Activated CD4-positive, alpha-beta T cell treated with anti-CD3 and anti-CD28 coated beads for 24 hours (primary cell): ENCODE data around the gene CCDC150.
"Not testable (repeated sequence)": the region's sequence is repeated elsewhere in the genome, so short reads cannot be mapped to it uniquely, and the experiment has no call there.

ENCODE experiments used
- DNase-seq, 2 donors: peaks; one replicate each; pipeline ENCODE4 v3.0.0-alpha.2; 2020; ENCODE audit warnings: low read depth in 2 of 2

The CCDC150 gene

DNA sequence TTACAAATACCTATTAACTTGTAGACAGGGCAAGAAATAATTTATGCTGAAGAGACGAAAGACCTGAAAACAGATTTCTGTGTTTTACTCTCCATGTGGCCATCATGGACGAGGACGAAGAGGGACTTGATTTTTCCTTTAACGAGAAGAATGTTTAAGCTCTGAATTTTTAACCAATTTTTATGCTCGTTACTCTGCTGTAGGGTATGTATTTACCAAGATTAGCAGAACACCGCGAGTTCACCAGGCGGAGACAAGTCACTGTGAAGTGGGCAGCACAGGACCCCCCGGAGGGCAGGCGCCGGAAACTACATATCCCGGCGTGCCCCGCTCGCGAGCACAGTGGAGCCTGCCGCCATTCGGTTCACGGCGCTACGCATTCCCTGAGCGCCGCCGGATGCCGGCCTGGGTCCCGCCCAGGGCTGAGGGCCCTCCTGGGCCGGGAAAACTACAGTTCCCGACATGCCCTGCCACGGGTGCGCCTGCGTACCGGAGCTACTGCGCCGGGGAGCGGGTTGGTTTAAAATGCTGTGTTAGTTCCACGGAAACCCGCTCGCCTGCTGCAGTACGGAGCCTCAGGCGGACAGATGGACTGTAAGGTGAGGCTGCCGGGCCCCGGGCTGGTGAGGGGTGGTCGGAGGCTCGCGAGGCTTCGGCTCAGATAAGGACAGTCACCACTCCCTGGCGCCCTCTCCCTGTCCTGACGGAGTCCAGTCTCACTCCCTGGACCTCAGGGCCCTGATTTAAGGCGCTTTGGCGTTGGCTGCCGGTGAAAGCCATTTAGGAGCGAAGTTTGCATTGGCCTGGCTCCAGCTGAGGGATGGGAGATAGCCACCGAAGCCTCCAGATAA, at the start of gene CCDC150:
CCDC150 (plus strand) TSS at position 536 of the 851 bp plus-strand sequence; CDS start at position 588, 52 bp downstream.
- DNase-seq: peak; percentile 82 to 87

DNA sequence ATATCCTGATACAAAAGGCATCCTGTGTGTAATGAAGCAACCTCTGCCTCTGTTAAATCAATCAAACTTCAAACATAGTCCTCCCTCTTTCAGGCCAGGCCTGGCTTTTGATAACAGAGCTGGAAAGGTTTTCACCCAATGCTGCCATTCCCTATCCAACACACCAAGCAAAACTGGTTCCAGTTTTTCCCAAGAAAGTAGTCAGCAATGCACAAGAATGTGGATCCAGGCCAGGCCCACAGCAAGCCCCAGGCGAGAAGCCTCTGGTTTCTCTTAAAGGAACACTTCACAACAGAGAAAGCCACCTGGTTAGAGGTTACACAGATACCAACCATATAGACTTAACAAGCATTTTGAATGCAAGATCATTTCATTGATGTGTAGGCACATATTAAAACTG, 49.2 kb upstream of the CCDC150 start:
- no peak for DNase-seq

DNA sequence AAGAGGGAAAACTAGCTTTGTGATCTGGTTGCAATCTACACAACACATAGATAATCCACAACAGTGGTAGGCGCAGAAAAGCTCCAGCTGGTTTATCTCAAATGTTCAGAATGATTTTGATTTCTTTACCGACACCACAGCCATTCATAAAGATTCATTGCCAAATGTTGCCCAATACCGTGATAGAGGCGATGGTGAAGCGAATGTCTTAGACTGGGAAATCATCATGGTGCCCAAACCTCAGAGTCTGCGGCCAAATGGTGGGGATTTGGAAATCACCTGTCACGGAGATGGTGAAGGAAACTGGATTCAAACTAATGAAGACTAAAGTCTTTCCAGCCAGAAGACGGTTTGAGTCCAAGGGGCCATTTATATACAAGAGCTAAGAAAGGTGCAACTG, 48.5 kb upstream of the CCDC150 start:
- DNase-seq: no peak

- no peak for DNase-seq
These were observed 47.9 kb upstream of the CCDC150 start for GRCh38 chr2:196591621-196592022.

GRCh38 chr2:196592331-196592910, 47.1 kb upstream of the CCDC150 start:
- no peak for DNase-seq

DNA sequence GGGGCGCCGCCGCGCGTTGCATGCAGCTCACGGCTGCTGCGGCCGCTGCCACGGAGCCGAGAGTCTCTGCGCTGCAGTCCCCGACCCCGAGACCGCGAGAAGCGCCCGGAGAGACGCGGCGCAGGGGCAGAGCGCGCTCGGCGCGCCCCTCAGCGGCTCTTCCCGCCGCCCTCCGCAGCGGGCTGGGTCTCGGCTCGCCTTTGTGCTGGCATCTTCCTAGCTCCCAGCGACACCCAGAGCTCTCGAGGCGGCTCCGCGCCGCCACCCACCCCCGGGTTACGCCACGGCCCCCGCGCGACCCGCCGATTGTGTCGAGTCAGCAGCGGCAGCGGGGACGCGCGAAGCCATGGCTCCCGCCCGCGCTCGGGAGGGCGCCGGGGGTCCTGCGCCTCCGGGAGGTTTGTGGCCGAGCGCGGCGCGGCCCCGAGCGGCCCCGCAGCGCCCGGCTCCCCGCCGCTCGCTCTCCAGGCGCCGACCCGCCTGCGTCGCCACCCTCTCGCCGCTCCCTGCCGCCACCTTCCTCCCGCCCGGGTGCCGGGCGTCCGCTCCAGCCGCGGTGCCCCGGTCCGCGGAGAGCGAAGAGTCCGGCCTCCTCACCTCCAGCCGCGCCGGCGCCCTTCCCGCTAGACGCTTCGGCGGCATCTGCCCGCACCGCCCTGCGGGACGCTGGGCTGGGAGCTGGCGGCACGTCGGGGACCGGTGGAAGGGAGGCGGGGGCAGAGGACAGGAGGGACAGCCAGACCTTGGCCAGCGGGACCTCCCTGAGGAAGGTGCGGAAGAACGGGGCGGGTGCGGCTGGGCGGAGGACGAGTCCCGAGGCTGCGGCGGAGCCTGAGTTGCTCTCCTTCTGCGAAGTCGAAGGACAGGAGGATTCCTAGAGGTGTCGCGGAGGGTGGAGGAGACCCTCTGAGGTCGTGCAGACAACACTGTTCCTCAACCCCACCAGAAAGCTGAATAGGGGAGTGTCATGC, 46.3 kb upstream of the CCDC150 start, which contains the start of gene HECW2:
HECW2 (minus strand) TSS at position 644 of the 971 bp plus-strand sequence.
- peak in 1 of 2 donors; percentile 5 for DNase-seq

DNA sequence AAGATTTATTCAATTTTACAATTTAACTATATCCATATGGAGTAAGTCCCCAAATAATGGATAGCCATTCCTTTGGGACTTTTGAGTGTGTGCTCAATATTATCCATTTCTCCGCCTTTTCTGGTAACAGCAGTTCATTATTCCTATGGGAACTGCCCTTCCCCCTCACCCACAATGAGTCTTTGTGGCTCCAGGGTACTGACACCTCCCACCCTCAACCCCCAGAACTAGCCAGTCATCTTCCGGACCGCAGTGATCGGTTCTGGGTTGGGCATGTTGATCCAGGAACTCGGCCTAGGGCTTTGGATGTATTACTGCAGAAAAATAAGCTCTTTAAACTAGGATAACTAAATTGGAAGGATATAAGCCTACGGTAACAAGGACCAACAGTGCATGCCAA, 45.4 kb upstream of the CCDC150 start:
- DNase-seq: no peak

- no peak for DNase-seq
These were observed 42.0 kb upstream of the CCDC150 start for GRCh38 chr2:196597531-196597930.

DNA sequence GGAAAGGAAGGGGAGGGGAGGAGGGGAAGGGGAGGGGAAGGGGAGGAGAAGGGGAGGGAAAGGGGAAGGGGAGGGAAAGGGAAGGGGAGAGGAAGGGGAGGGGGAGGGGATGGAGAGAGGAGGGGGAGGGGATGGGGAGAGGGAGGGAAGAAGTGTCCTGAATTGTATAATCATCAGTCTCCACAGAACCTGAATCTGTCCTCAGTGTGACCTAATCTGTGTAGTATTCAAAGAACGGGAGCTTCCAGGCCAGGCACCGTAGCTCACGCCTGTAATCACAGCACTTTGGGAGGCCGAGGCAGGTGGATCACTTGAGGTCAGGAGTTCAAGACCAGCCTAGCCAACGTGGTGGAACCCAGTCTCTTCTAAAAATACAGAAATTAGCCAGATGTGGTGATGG, 41.1 kb upstream of the CCDC150 start:
- DNase-seq: no peak

- DNase-seq: no peak
These were observed 40.7 kb upstream of the CCDC150 start for GRCh38 chr2:196598846-196599245.

DNA sequence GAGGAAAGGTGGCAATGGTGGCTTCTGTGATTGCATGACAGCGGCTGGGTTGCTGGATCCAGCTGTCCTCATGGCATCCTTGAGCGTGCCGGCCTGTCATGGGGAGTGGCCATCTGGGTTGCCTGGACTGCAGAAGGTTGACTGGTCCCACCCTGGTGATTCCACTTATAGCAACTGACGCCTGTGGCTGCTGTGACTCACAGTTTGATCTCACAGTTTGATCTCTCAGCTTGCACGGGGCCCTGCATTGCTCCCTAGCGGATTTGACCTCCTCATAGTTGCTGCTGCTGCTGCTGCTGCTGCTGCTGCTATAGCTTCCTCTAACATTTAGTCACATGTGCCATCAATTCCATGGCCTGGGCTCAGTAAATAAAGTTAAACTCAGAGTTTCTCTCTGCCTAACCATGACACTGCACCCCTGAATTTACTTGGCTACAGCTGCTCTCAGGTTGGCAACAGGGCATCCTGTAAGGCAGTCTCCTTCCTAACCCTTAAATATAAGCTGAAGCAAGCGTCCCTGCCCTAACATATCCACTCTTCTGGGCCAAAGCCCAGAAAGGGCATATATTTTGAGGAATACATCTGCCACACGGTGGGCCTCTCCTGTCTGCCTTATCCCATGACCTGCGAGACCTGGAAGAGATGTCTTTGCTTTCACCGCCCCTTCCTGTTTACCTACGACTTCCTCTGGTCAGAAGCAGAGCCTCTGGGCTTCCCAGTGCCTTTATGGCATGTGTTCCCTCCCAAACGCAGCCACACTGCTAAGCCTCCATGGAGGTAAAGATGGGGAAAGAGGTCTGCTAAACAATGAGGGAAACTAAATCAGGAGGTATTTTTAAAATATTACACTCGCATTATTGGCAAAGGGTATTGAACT, 37.8 kb upstream of the CCDC150 start:
- no peak for DNase-seq

- DNase-seq: no peak
These were observed 35.3 kb upstream of the CCDC150 start for GRCh38 chr2:196604196-196604595.

- DNase-seq: no peak
These were observed 33.0 kb upstream of the CCDC150 start for GRCh38 chr2:196606516-196606915.

DNA sequence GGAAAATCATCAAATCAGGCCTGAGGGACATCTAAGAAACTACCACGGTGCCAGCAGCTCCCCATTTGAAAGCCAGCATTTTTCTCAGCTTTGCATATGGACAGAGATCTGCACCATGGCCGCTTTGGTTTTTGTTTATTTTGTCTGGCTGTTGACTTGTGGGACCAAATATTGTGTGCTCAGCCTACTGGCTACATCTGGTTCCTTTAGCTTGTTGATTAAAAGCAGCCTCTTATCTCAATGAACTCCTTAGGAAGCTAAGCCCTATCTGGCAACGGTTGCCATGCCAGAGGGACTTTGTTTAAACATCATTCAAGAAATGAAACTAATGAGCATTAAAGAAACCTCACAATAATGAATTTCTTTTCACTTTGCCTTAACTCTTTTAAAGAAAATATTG, 32.4 kb upstream of the CCDC150 start:
- no peak for DNase-seq

- DNase-seq: not testable (repeated sequence)
These were observed 31.6 kb upstream of the CCDC150 start for GRCh38 chr2:196607896-196608295.

GRCh38 chr2:196609806-196610205, 29.7 kb upstream of the CCDC150 start:
- no peak for DNase-seq

- DNase-seq: no peak
These were observed 28.7 kb upstream of the CCDC150 start for GRCh38 chr2:196610796-196611195.

DNA sequence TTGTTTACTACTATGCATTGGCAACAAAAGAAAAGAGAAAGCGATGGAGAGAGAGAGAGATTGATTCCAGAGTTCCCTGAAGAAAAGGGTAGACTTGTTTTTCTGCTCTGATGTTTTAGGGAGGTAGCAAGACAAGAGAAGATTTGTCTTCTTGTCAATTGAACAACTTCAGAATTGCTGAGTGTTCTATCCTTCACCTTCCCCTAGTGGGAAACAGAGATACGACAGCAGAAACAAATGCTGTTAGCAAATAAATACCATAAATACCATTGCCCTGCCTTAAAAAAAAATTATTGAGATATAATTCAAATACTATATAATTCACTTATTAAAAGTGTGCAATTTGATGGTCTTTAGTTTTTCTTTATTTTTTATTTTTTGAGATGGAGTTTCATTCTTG, 26.2 kb upstream of the CCDC150 start:
- no peak for DNase-seq

DNA sequence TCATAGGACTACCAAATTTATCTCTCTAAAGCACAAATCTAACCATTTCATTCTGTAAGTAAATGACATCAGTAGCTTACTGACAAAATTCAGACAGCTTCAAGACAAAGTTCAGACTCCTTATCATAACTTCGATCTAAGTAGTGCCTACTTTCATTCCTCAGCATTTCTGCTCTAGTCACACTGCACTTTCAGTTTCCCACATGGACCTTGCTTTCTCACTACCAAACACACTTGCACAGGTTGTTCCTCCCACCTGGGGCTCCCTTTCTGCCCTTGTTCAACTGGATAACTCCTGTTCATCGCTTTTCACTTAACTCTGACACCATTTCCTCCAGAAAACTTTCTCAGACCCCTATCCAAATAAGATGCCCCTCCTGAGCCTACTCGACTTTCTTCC, 22.1 kb upstream of the CCDC150 start:
- DNase-seq: no peak

DNA sequence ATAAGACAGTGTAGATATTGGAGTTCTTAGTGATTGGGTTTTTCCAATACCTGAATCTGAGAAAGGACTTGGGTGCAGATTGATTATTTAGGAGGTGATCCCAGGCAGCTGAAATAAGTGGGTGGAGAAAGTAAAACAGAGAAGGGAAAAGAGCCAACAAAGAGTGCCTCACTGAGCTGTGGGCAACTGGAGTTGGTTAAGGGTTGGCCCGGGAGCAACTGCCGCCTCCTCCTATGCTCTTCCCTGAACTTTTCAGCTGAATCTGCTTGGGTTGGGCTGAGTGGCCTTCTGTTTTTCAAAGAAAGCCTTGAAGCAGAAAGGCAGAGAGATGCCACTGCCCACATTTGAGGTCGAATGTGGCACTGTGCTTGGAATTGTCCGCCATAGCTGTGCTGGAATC, 20.9 kb upstream of the CCDC150 start:
- no peak for DNase-seq

- DNase-seq: no peak
These were observed 9.0 kb upstream of the CCDC150 start for GRCh38 chr2:196630531-196630930.
